SK-N-SH treated with all-trans-retinoic acid at 6 μM for 48 hours (cell line): Measurements from ENCODE around the gene RGS13.

ENCODE experiments used
- ATAC-seq: fragments of 200-7000 bp; cut with Tn5 transposase; 3 replicates; pipeline ENCODE4 v1.9.1; 2020; ENCODE audit warnings: mild to moderate bottlenecking, moderate library complexity
- ARNTL ChIP-seq: fragments of 450-650 bp; formaldehyde crosslinking; IDR thresholded peaks from 2 replicates; pipeline ENCODE4 v1.5.0; 2020; ENCODE audit warnings: low read depth, mild to moderate bottlenecking, moderate library complexity, borderline replicate concordance
- BACH2 ChIP-seq: fragments of 250-450 bp; sonication (Bioruptor Pico); IDR thresholded peaks from 2 replicates; pipeline ENCODE4 v1.9.0; 2021; ENCODE audit warnings: mild to moderate bottlenecking, borderline replicate concordance
- CREB5 ChIP-seq: fragments of 250-450 bp; sonication (Bioruptor Pico); IDR thresholded peaks from 2 replicates; pipeline ENCODE4 v1.5.1; 2020; ENCODE audit warnings: low read depth, mild to moderate bottlenecking, moderate library complexity
- CSDC2 ChIP-seq: fragments of 250-450 bp; sonication (Bioruptor Pico); IDR thresholded peaks from 2 replicates; pipeline ENCODE4 v1.5.0; 2020; ENCODE audit warnings: mild to moderate bottlenecking, moderate library complexity
- CSRNP3 ChIP-seq: fragments of 250-450 bp; sonication (Bioruptor Pico); IDR thresholded peaks from 2 replicates; pipeline ENCODE4 v1.5.1; 2021; ENCODE audit warnings: mild to moderate bottlenecking, moderate library complexity
- ESRRG ChIP-seq: fragments of 250-450 bp; sonication (Bioruptor Pico); IDR thresholded peaks from 2 replicates; pipeline ENCODE4 v1.6.1; 2021; ENCODE audit warnings: mild to moderate bottlenecking
- ISL1 ChIP-seq: fragments of 250-450 bp; sonication (Bioruptor Pico); IDR thresholded peaks from 2 replicates; pipeline ENCODE4 v2.1.2; 2022; ENCODE audit warnings: mild to moderate bottlenecking, moderate library complexity
- PATZ1 ChIP-seq: fragments of 250-450 bp; sonication (Bioruptor Pico); IDR thresholded peaks from 2 replicates; pipeline ENCODE4 v1.8.0; 2020; ENCODE audit warnings: mild to moderate bottlenecking, moderate library complexity, borderline replicate concordance
- POU6F1 ChIP-seq: fragments of 250-450 bp; sonication (Bioruptor Pico); IDR thresholded peaks from 2 replicates; pipeline ENCODE4 v1.8.0; 2021; ENCODE audit warnings: low read depth, mild to moderate bottlenecking, moderate library complexity, borderline replicate concordance
- RARB ChIP-seq: fragments of 250-450 bp; sonication (Bioruptor Pico); IDR thresholded peaks from 2 replicates; pipeline ENCODE4 v1.8.0; 2021; ENCODE audit warnings: mild to moderate bottlenecking, moderate library complexity
- SNAI2 ChIP-seq: fragments of 250-450 bp; sonication (Bioruptor Pico); IDR thresholded peaks from 2 replicates; pipeline ENCODE4 v1.5.0; 2020; ENCODE audit warnings: mild to moderate bottlenecking, moderate library complexity
- TCF4 ChIP-seq: fragments of 250-450 bp; sonication (Bioruptor Pico); IDR thresholded peaks from 2 replicates; pipeline ENCODE4 v1.8.0; 2021; ENCODE audit warnings: mild to moderate bottlenecking, moderate library complexity, borderline replicate concordance
- TOX ChIP-seq: fragments of 250-450 bp; sonication (Bioruptor Pico); IDR thresholded peaks from 2 replicates; pipeline ENCODE4 v1.8.0; 2021; ENCODE audit warnings: mild to moderate bottlenecking, moderate library complexity, borderline replicate concordance
- TSHZ2 ChIP-seq: fragments of 250-450 bp; sonication (Bioruptor Pico); IDR thresholded peaks from 2 replicates; pipeline ENCODE4 v1.5.0; 2020; ENCODE audit warnings: mild to moderate bottlenecking, moderate library complexity
- ZC3H10 ChIP-seq: fragments of 250-450 bp; sonication (Bioruptor Pico); IDR thresholded peaks from 2 replicates; pipeline ENCODE4 v1.5.1; 2021; ENCODE audit warnings: mild to moderate bottlenecking, moderate library complexity
- ZFP3 ChIP-seq: fragments of 250-450 bp; sonication (Bioruptor Pico); IDR thresholded peaks from 2 replicates; pipeline ENCODE4 v1.5.0; 2020; ENCODE audit warnings: mild to moderate bottlenecking, moderate library complexity
- ZFP30 ChIP-seq: fragments of 450-650 bp; formaldehyde crosslinking; IDR thresholded peaks from 2 replicates; pipeline ENCODE4 v1.5.0; 2022; ENCODE audit warnings: mild to moderate bottlenecking, moderate library complexity
- ZNF70 ChIP-seq: fragments of 450-650 bp; formaldehyde crosslinking; IDR thresholded peaks from 2 replicates; pipeline ENCODE4 v1.5.0; 2020; ENCODE audit warnings: mild to moderate bottlenecking, moderate library complexity

Gene RGS13

GRCh38 chr1:192707978-192708547, 72.1 kb downstream of the RGS13 start (continued):
- no peak for TF ChIP-seq PATZ1
- TF ChIP-seq TOX (CRISPR knock-in tag), result no peak
- no peak for TF ChIP-seq ISL1 (CRISPR knock-in tag)
- no peak for TF ChIP-seq ARNTL
- no peak for TF ChIP-seq CSDC2 (CRISPR knock-in tag)
- TF ChIP-seq CREB5, result no peak
- TF ChIP-seq SNAI2, result no peak
- TF ChIP-seq ZFP30 (CRISPR knock-in tag), result no peak

GRCh38 chr1:192709544-192709943, 73.6 kb downstream of the RGS13 start:
- TF ChIP-seq TCF4 (CRISPR knock-in tag) (no peak), ZFP3 (CRISPR knock-in tag) (no peak), ZC3H10 (CRISPR knock-in tag) (no peak), BACH2 (CRISPR knock-in tag) (no peak), CSRNP3 (CRISPR knock-in tag) (no peak), POU6F1 (CRISPR knock-in tag) (no peak), ESRRG (no peak), RARB (no peak), CREB5 (no peak), PATZ1 (no peak), SNAI2 (no peak), ARNTL (no peak), CSDC2 (CRISPR knock-in tag) (no peak), TSHZ2 (CRISPR knock-in tag) (no peak), ZNF70 (CRISPR knock-in tag) (no peak)
- peak; percentile 62 for ATAC-seq
